Panc1 (cell line): ENCODE data around the gene ASCC2. TPM values are rescaled to one million over a fixed set of nuclear protein-coding genes. Genes with fewer than 3 reads are reported as not detected.
A peak's percentile ranks its signal among the peaks of the same experiment; 100 is the strongest.

Source experiments
- ATAC-seq: fragments of 200-7000 bp; cut with Tn5 transposase; 2 replicates; pipeline ENCODE4 v1.9.1; 2020; ENCODE audit warnings: mild to moderate bottlenecking, moderate library complexity
- BruUV-seq: library from RNA; stranded (reverse); fragments of 400-500 nt; replicated peaks from 2 replicates; lab custom pipeline; 2021; lab: Mats Ljungman, UMichigan
- CTCF ChIA-PET: fragments of 300-600 bp; sonication (Branson Sonifier 250); formaldehyde crosslinking; loops from one replicate; lab custom pipeline; 2022; ENCODE audit warnings: antibody characterized with exemption; lab: Charles Lee
- POLR2A ChIA-PET: fragments of 300-600 bp; sonication (Branson Sonifier 250); formaldehyde crosslinking; loops from one replicate; lab custom pipeline; 2022; ENCODE audit warnings: antibody characterized with exemption; lab: Charles Lee
- DNase-seq: peaks from one replicate; pipeline ENCODE4 v3.0.0-alpha.2; 2010; ENCODE audit warnings: low read depth, low spot score
- H3K27ac ChIP-seq: 2 replicates; pipeline ENCODE4 v1.5.1; 2011; ENCODE audit warnings: mild to moderate bottlenecking, low read length, inconsistent platforms
- H3K27me3 ChIP-seq: fragments of 200-500 bp; sonication (Bioruptor generic); 2 replicates; pipeline ENCODE4 v1.6.0; 2014; ENCODE audit warnings: low read length, inconsistent platforms; ENCODE audit not compliant: control insufficient read depth, insufficient read depth
- H3K36me3 ChIP-seq: fragments of 200-500 bp; sonication (Bioruptor generic); 2 replicates; pipeline ENCODE4 v1.5.1; 2014; ENCODE audit warnings: inconsistent platforms, mild to moderate bottlenecking, low read length, moderate library complexity; ENCODE audit not compliant: control insufficient read depth, insufficient read depth
- H3K4me1 ChIP-seq: 2 replicates; pipeline ENCODE4 v1.5.1; 2011; ENCODE audit warnings: inconsistent platforms, mild to moderate bottlenecking, low read length, moderate library complexity; ENCODE audit not compliant: control insufficient read depth, insufficient read depth
- H3K4me3 ChIP-seq, 2 experiments: 2 replicates each; pipeline ENCODE4 v1.5.1; 2011 to 2012; ENCODE audit warnings: low read depth in 2 of 2, low read length in 2 of 2, mild to moderate bottlenecking in 2 of 2, inconsistent platforms in 1 of 2, moderate library complexity in 1 of 2
- H3K9me3 ChIP-seq: fragments of 200-500 bp; sonication (Bioruptor generic); 2 replicates; pipeline ENCODE4 v1.5.1; 2014; ENCODE audit warnings: low read depth, mild to moderate bottlenecking, inconsistent platforms, low read length, moderate library complexity; ENCODE audit not compliant: control insufficient read depth, insufficient read depth
- CTCF ChIP-seq: fragments of 450-650 bp; IDR thresholded peaks from 2 replicates; pipeline ENCODE4 v1.5.1; 2017; ENCODE audit warnings: mild to moderate bottlenecking
- POLR2AphosphoS5 ChIP-seq: IDR thresholded peaks from 2 replicates; pipeline ENCODE4 v1.6.1; 2012; ENCODE audit warnings: mild to moderate bottlenecking, low read depth, low read length, moderate library complexity
- REST ChIP-seq, 2 experiments: IDR thresholded peaks; 2 replicates each; pipeline ENCODE4 v1.6.1; 2011 to 2012; ENCODE audit warnings: low read depth in 2 of 2, control low read depth in 1 of 2, low read length in 1 of 2, mild to moderate bottlenecking in 1 of 2, moderate library complexity in 1 of 2; ENCODE audit not compliant: insufficient read depth in 1 of 2
- SIN3A ChIP-seq: IDR thresholded peaks from 2 replicates; pipeline ENCODE4 v1.6.1; 2012; ENCODE audit warnings: low read depth, mild to moderate bottlenecking, low read length, moderate library complexity, borderline replicate concordance; ENCODE audit not compliant: insufficient read depth
- TCF7L2 ChIP-seq: IDR thresholded peaks from 2 replicates; pipeline ENCODE4 v1.6.1; 2011; ENCODE audit warnings: mild to moderate bottlenecking, low read depth, low read length, inconsistent platforms
- in situ Hi-C: cut with HindIII; loops from 2 replicates; pipeline ENCODE4 v1.10.0; 2016; ENCODE audit warnings: low sequenced_read_pairs, low pct_unique_long_range_greater_than_20kb
- intact Hi-C: fragments of 100-400 bp; cut with micrococcal nuclease; formaldehyde crosslinking; loops from one replicate; pipeline ENCODE4 v1.10.0; 2022; ENCODE audit not compliant: unreplicated experiment
- total RNA-seq: library from RNA; stranded (reverse); gene quantifications from one replicate; pipeline ENCODE4 v1.2.1, GENCODE V29; 2021; ENCODE audit not compliant: unreplicated experiment

ASCC2 gene
- total RNA-seq, 1 experiment from 2014 or later, result 52.0 TPM

- CTCF ChIA-PET, result interaction anchor here (0.5 to 0.6 kb wide), 2 partner anchors 36 to 88 kb away, joined by 11 to 13 read pairs; no protein-coding TSS in a partner anchor
- Histone ChIP-seq H3K9me3 (no peaks in the 10 kb centered on the region), H3K27me3 (no peaks in the 10 kb centered on the region), H3K4me1 (peaks cover 4% of the 10 kb centered on the region; the same call in 1 of the 2 replicates), H3K36me3 (no peaks in the 10 kb centered on the region; the same call in 1 of the 2 replicates), H3K4me3 (no peak overlapping the region), H3K27ac (no peak overlapping the region)
- POLR2A ChIA-PET, result interaction anchor here (0.6 to 0.7 kb wide), 2 partner anchors 26 to 151 kb away, joined by 4 to 7 read pairs; no protein-coding TSS in a partner anchor
- DNase-seq, result no peak
- ATAC-seq, result peak; percentile 67
- no peak; the same call in 1 of the 2 replicates for TF ChIP-seq CTCF
- no peak for TF ChIP-seq TCF7L2
- TF ChIP-seq SIN3A, result no peak
- no peak for TF ChIP-seq REST (IDR thresholded peaks at IDR 0.05; ENCODE audit: insufficient read depth in 1 of 2, low read depth in 2 of 2, low read length in 1 of 2)
- no peak for TF ChIP-seq POLR2AphosphoS5
- intact Hi-C loops (no loop called here), in situ Hi-C loops (no loop called here)
- BruUV-seq, result no TSS peak
These were observed 65.9 kb downstream of the ASCC2 start for GRCh38 chr22:29772170-29772641.

GRCh38 chr22:29769723-29770321, 68.3 kb downstream of the ASCC2 start:
- intact Hi-C loops, result no loop called here
- no TSS peak for BruUV-seq
- no peak for TF ChIP-seq TCF7L2
- TF ChIP-seq SIN3A, result no peak
- no peak for TF ChIP-seq CTCF
- no peak for TF ChIP-seq REST (IDR thresholded peaks at IDR 0.05; ENCODE audit: insufficient read depth in 1 of 2, low read depth in 2 of 2, low read length in 1 of 2)
- no peak for TF ChIP-seq POLR2AphosphoS5
- CTCF ChIA-PET, result no interaction called here
- Histone ChIP-seq H3K9me3 (no peaks in the 10 kb centered on the region), H3K27me3 (no peaks in the 10 kb centered on the region), H3K27ac (no peak overlapping the region), H3K36me3 (no peaks in the 10 kb centered on the region; the same call in 1 of the 2 replicates), H3K4me1 (peaks cover 8% of the 10 kb centered on the region), H3K4me3 (no peak overlapping the region)
- in situ Hi-C loops, result no loop called here
- no peak for ATAC-seq
- POLR2A ChIA-PET, result no interaction called here
- no peak for DNase-seq
